PFSK-1 (cell line): ENCODE data around the gene TNFSF4.

ENCODE experiments used
- FOXP2 ChIP-seq: optimal IDR thresholded peaks from 2 replicates; pipeline ENCODE3; 2011; ENCODE audit warnings: borderline replicate concordance, control low read depth, inconsistent platforms; ENCODE audit not compliant: insufficient read depth; ENCODE audit errors: extremely low read length, extremely low read depth
- POLR2AphosphoS5 ChIP-seq: IDR thresholded peaks from 2 replicates; pipeline ENCODE4 v1.6.1; 2012; ENCODE audit warnings: low read depth, mild to moderate bottlenecking, control low read depth, low read length, moderate library complexity
- SIN3A ChIP-seq: IDR thresholded peaks from 2 replicates; pipeline ENCODE4 v1.6.1; 2012; ENCODE audit warnings: mild to moderate bottlenecking, low read length, moderate library complexity, borderline replicate concordance; ENCODE audit not compliant: insufficient read depth
- TAF1 ChIP-seq: IDR thresholded peaks from 2 replicates; pipeline ENCODE4 v1.6.1; 2012; ENCODE audit warnings: low read length, control low read depth, borderline replicate concordance; ENCODE audit not compliant: insufficient read depth
- TF ChIP-seq, protein P1 (sequence below), 2 experiments: IDR thresholded peaks; 2 replicates each; pipeline versions ENCODE4 v1.6.1 to v1.8.0; 2011 to 2012; ENCODE audit warnings: low read depth in 2 of 2, low read length in 2 of 2, control low read depth in 1 of 2, inconsistent platforms in 1 of 2, mild to moderate bottlenecking in 1 of 2, moderate library complexity in 1 of 2; ENCODE audit not compliant: insufficient read depth in 1 of 2

TNFSF4 gene

DNA sequence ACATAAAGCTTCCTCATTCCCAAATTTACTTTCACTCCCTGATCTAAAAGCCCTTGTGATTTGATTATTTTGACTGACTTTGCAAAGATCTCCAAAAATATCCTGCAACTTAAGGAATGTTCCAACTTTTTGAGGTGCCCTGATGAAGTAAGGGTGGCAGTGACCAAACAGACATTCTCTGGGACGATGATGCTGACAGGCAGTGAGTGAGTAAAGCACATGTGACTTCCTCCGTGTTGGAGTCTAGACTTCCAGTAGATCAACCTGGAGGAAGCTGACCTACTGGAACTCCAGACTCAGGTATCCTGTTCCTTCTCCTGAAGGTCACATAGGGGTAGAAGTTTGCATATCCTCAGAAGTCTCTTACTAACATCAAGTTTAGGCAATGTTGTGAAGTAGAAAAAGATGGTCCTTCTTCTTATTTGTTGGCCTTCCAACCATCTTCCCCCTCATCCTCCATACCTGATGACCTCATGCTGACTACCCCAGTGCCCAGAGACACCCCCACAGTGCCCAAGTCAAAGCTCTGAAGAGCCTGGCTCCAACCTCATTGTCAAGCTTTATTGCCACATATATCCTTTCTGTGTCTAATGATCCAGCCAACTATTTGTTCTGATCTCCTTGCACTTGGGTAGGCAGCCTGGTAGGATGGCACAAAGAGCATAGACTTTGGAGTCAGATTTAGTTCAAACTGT is 16.0 kb downstream of the TNFSF4 start:
- TF ChIP-seq SIN3A = no peak
- TF ChIP-seq, protein P1, sequence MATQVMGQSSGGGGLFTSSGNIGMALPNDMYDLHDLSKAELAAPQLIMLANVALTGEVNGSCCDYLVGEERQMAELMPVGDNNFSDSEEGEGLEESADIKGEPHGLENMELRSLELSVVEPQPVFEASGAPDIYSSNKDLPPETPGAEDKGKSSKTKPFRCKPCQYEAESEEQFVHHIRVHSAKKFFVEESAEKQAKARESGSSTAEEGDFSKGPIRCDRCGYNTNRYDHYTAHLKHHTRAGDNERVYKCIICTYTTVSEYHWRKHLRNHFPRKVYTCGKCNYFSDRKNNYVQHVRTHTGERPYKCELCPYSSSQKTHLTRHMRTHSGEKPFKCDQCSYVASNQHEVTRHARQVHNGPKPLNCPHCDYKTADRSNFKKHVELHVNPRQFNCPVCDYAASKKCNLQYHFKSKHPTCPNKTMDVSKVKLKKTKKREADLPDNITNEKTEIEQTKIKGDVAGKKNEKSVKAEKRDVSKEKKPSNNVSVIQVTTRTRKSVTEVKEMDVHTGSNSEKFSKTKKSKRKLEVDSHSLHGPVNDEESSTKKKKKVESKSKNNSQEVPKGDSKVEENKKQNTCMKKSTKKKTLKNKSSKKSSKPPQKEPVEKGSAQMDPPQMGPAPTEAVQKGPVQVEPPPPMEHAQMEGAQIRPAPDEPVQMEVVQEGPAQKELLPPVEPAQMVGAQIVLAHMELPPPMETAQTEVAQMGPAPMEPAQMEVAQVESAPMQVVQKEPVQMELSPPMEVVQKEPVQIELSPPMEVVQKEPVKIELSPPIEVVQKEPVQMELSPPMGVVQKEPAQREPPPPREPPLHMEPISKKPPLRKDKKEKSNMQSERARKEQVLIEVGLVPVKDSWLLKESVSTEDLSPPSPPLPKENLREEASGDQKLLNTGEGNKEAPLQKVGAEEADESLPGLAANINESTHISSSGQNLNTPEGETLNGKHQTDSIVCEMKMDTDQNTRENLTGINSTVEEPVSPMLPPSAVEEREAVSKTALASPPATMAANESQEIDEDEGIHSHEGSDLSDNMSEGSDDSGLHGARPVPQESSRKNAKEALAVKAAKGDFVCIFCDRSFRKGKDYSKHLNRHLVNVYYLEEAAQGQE (IDR thresholded peaks at IDR 0.05; ENCODE audit: insufficient read depth in 1 of 2, low read depth in 2 of 2, low read length in 2 of 2) = no peak
- no peak for TF ChIP-seq POLR2AphosphoS5
- TF ChIP-seq TAF1 = no peak
- TF ChIP-seq FOXP2 = no peak

DNA sequence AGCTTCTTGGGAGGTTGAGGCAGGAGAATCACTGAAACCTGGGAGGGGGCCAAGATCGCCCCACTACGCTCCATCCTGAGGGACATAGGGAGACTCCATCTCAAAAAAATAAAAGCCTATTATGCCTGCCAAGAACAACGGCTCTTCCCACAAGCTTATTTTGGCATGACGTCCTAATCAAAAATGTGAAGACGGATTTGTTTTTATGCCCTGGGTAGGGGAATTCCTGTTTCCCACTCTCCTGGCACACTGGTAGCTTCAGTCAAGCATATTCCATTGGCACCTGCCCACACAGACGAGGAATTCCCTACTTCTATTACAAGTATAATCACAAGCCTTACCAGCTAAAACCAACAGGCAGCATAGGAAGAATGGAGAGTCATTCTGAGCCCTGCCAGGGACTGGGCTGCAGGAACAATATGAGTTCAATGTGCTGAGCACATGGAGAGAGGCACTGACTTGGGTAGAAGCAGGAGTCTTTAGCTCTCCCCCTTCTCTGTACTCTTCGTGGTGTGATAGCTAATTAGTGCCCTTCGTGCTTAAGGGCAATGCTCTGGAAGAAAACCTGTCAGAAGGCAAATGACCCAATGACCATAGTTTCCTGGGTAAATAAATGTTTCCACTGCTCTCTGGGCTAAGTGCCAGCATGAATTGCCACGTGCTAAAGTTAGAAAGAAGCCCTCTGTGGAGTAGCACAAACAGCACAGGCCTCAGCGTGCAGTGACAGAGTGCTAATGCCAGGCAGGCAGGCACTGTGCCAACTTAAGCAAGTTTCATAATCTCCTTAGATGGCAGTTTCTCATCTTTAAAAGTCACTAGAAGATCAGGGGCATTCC is 16.8 kb downstream of the TNFSF4 start:
- peak; percentile 94; the same call in 1 of the 2 replicates for TF ChIP-seq SIN3A
- TF ChIP-seq POLR2AphosphoS5 = no peak
- TF ChIP-seq, protein P1 (IDR thresholded peaks at IDR 0.05; ENCODE audit: insufficient read depth in 1 of 2, low read depth in 2 of 2, low read length in 2 of 2) = peak in 1 of 2 experiments; percentile 44; a peak in 2 of 4 replicates
- peak; percentile 21; the same call in 1 of the 2 replicates for TF ChIP-seq TAF1
- no peak for TF ChIP-seq FOXP2

DNA sequence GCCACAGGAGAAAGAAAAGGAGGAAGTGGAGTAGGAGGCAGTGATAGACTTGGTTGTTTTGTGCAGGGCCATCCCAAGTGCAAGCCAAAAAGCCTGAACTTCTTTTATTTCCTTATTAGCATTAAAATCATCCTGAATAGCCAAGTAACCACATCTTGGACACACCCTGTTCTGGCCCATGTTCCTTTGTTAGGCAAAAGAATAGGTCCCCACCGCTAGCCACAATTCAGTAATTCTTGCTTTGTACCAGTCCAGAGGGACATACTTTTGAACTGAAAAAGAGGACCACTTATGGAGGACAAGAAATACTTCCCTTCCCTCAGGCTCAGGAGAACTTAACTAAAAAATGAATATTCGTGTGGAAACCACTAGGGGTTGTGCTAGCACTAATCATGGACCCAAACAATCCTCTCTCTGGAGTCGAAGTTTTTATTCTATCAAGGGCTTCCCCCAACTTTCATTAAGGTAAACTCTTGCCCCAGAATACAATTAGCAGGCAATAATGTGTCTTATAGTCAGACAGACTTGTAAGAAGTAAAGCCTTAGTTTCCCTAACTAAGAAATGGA is 19.4 kb downstream of the TNFSF4 start:
- no peak for TF ChIP-seq FOXP2
- no peak for TF ChIP-seq TAF1
- TF ChIP-seq SIN3A = no peak
- TF ChIP-seq, protein P1 (IDR thresholded peaks at IDR 0.05; ENCODE audit: insufficient read depth in 1 of 2, low read depth in 2 of 2, low read length in 2 of 2) = no peak
- TF ChIP-seq POLR2AphosphoS5 = no peak

DNA sequence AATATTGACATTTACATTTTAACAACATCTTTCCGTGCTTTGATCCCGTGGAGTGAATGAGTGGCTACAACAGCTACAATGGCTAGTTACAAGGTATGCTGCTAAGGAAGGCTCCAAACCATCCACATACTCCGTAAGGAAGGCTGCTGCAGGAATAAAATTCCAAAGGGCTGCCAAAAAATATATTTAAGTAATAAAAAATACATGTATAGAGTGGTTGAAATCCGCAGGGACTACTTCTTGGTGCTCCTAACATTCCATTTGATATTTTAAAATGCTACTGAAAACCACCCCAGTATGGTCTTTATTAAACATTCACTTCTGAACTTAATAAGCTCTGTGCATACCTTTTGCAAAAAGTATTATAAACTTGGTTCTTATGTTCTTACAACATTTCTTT is 25.3 kb downstream of the TNFSF4 start:
- TF ChIP-seq TAF1 (no peak), SIN3A (no peak)
- TF ChIP-seq, protein P1 (IDR thresholded peaks at IDR 0.05; ENCODE audit: insufficient read depth in 1 of 2, low read depth in 2 of 2, low read length in 2 of 2) = no peak
